Thymus (tissue), 11 donors: Measurements from ENCODE around the gene PCDHGB4. TPM values are rescaled to one million over a fixed set of nuclear protein-coding genes. Genes with fewer than 3 reads are reported as not detected.
A peak's percentile ranks its signal among the peaks of the same experiment; 100 is the strongest.
"Not testable (repeated sequence)": the region's sequence is repeated elsewhere in the genome, so short reads cannot be mapped to it uniquely, and the experiment has no call there.

Experiments
- DNase-seq, 9 donors: peaks; one replicate each; pipeline ENCODE4 v3.0.0-alpha.2; 2013; ENCODE audit warnings: low spot score in 9 of 9, low read depth in 6 of 9, missing footprints in 1 of 9
- H3K27ac ChIP-seq, 2 donors: one replicate each; pipeline ENCODE4 v1.5.1; 2013; ENCODE audit warnings: control low read depth in 1 of 2, low read depth in 1 of 2, low read length in 1 of 2, mild to moderate bottlenecking in 1 of 2, moderate library complexity in 1 of 2
- H3K27me3 ChIP-seq, 2 donors: one replicate each; pipeline ENCODE4 v1.5.1; 2013; ENCODE audit warnings: low read length in 1 of 2; ENCODE audit not compliant: control insufficient read depth in 2 of 2, insufficient read depth in 1 of 2
- H3K36me3 ChIP-seq, 2 donors: one replicate each; pipeline ENCODE4 v1.5.1; 2013; ENCODE audit warnings: low read length in 1 of 2, mild to moderate bottlenecking in 1 of 2, moderate library complexity in 1 of 2; ENCODE audit not compliant: control insufficient read depth in 2 of 2, insufficient read depth in 2 of 2
- H3K4me1 ChIP-seq, 2 donors: one replicate each; pipeline ENCODE4 v1.5.1; 2013; ENCODE audit warnings: low read length in 2 of 2; ENCODE audit not compliant: control insufficient read depth in 2 of 2, insufficient read depth in 2 of 2
- H3K4me3 ChIP-seq, 2 donors: one replicate each; pipeline ENCODE4 v1.5.1; 2013; ENCODE audit warnings: low read length in 2 of 2, control low read depth in 1 of 2, mild to moderate bottlenecking in 1 of 2
- H3K9me3 ChIP-seq, 2 donors: one replicate each; pipeline ENCODE4 v1.5.1; 2013; ENCODE audit warnings: low read length in 1 of 2, mild to moderate bottlenecking in 1 of 2; ENCODE audit not compliant: control insufficient read depth in 2 of 2, insufficient read depth in 1 of 2
- WGBS: extraction: QIAGEN DNeasy Blood & Tissue Kit; methylation state at CpG from one replicate; pipeline ENCODE4 v1.1.7; 2013; 5-methylcytosine and 5-hydroxymethylcytosine counted together
- polyA plus RNA-seq: library from polyadenylated mRNA; stranded (reverse); fragments of 200-250 nt; gene quantifications from one replicate; pipeline ENCODE4 v1.2.3, GENCODE V29; 2013
- total RNA-seq: library from RNA; stranded (reverse); fragments of 120-200 nt; gene quantifications from one replicate; pipeline ENCODE4 v1.2.4, GENCODE V29; 2013
- donor health status: healthy.

Gene PCDHGB4
- total and polyA plus RNA-seq, 2 donors = 1.0 to 1.6 TPM

- no peak for DNase-seq
- no peaks in the 10 kb centered on the region for H3K4me1 ChIP-seq
- H3K4me3 ChIP-seq = no peak overlapping the region
- WGBS = 37% methylated on average over 22 of the region's 22 CpGs
- H3K27me3 ChIP-seq = peaks cover 5 to 70% of the 10 kb centered on the region in 2 donors
- no peaks in the 10 kb centered on the region for H3K36me3 ChIP-seq
- H3K27ac ChIP-seq = no peak overlapping the region
- peaks cover 7 to 34% of the 10 kb centered on the region in 2 donors for H3K9me3 ChIP-seq
Observed at GRCh38 chr5:141403387-141403786, 15.9 kb downstream of the PCDHGB4 start.

GRCh38 chr5:141407790-141408505 is 20.4 kb downstream of the PCDHGB4 start, which contains the start of gene PCDHGB6:
Gene PCDHGB6 (plus strand): TSS chr5:141408021. CDS start chr5:141408203, 182 bp downstream.
- H3K27ac ChIP-seq, H3K36me3 ChIP-seq, H3K4me1 ChIP-seq: not testable (repeated sequence)
- Histone ChIP-seq H3K9me3 (peaks cover 13 to 32% of the 10 kb centered on the region in 2 donors), H3K4me3 (peak within 1 kb of the TSS in 1 of 2 donors; percentile 25), H3K27me3 (peaks cover 19 to 79% of the 10 kb centered on the region in 2 donors)
- peak in 1 of 9 donors; percentile 46 for DNase-seq
- WGBS = 17% methylated on average over 51 of the region's 51 CpGs

GRCh38 chr5:141409598-141410306 is 22.3 kb downstream of the PCDHGB4 start:
- Histone ChIP-seq H3K4me3 (no peak overlapping the region), H3K4me1 (peaks cover 0 to 4% of the 10 kb centered on the region in 2 donors), H3K27me3 (peaks cover 31 to 79% of the 10 kb centered on the region in 2 donors), H3K27ac (no peak overlapping the region), H3K9me3 (peaks cover 13 to 34% of the 10 kb centered on the region in 2 donors), H3K36me3 (no peaks in the 10 kb centered on the region)
- no peak for DNase-seq
- 35% methylated on average over 64 of the region's 64 CpGs for WGBS

GRCh38 chr5:141411575-141411974 is 24.1 kb downstream of the PCDHGB4 start:
- H3K27me3 ChIP-seq = peaks cover 38 to 89% of the 10 kb centered on the region in 2 donors

GRCh38 chr5:141412854-141413539 is 25.5 kb downstream of the PCDHGB4 start, which contains the start of gene PCDHGA10:
Gene PCDHGA10 (plus strand): TSS chr5:141412987. CDS start chr5:141413176, 189 bp downstream.
- Histone ChIP-seq H3K36me3 (no peaks in the 10 kb centered on the region), H3K4me3 (peak within 1 kb of the TSS; percentile 29 to 39), H3K27me3 (peaks cover 44 to 94% of the 10 kb centered on the region in 2 donors), H3K27ac (no peak within 1 kb of the TSS), H3K4me1 (peaks cover 0 to 4% of the 10 kb centered on the region in 2 donors), H3K9me3 (peaks cover 13 to 30% of the 10 kb centered on the region in 2 donors)
- DNase-seq = peak in 3 of 9 donors; percentile 32 to 67 (median 55)
- 12% methylated on average over 31 of the region's 31 CpGs for WGBS

More at GRCh38 chr5:141411575-141411974, 24.1 kb downstream of the PCDHGB4 start:
- H3K36me3 ChIP-seq = no peaks in the 10 kb centered on the region
- H3K4me1 ChIP-seq = peaks cover 0 to 4% of the 10 kb centered on the region in 2 donors
- no peak overlapping the region for H3K27ac ChIP-seq
- H3K9me3 ChIP-seq = peaks cover 13 to 34% of the 10 kb centered on the region in 2 donors
- no peak overlapping the region for H3K4me3 ChIP-seq
- 71% methylated on average over 3 of the region's 3 CpGs for WGBS
- no peak for DNase-seq

GRCh38 chr5:141413540-141414069 is 26.1 kb downstream of the PCDHGB4 start:
- Histone ChIP-seq H3K4me3 (peak overlapping the region; percentile 29 to 32), H3K27me3 (peaks cover 50 to 94% of the 10 kb centered on the region in 2 donors), H3K9me3 (peaks cover 14 to 29% of the 10 kb centered on the region in 2 donors), H3K36me3 (no peaks in the 10 kb centered on the region), H3K4me1 (peaks cover 0 to 4% of the 10 kb centered on the region in 2 donors), H3K27ac (no peak overlapping the region)
- DNase-seq = no peak
- WGBS = 16% methylated on average over 25 of the region's 25 CpGs

- not testable (repeated sequence) for H3K36me3 ChIP-seq, H3K4me1 ChIP-seq, H3K27ac ChIP-seq, DNase-seq, H3K4me3 ChIP-seq
- Histone ChIP-seq H3K27me3 (peaks cover 52 to 94% of the 10 kb centered on the region in 2 donors), H3K9me3 (peaks cover 14 to 31% of the 10 kb centered on the region in 2 donors)
- WGBS = 33% methylated on average over 46 of the region's 46 CpGs
Observed at GRCh38 chr5:141414548-141415274, 27.2 kb downstream of the PCDHGB4 start.

GRCh38 chr5:141415275-141415618 is 27.7 kb downstream of the PCDHGB4 start:
- peaks cover 48 to 94% of the 10 kb centered on the region in 2 donors for H3K27me3 ChIP-seq
- not testable (repeated sequence) for H3K4me3 ChIP-seq

More at GRCh38 chr5:141415275-141415618, 27.7 kb downstream of the PCDHGB4 start:
- not testable (repeated sequence) for H3K27ac ChIP-seq, H3K36me3 ChIP-seq, DNase-seq, H3K4me1 ChIP-seq
- WGBS = 28% methylated on average over 24 of the region's 24 CpGs
- H3K9me3 ChIP-seq = peaks cover 12 to 27% of the 10 kb centered on the region in 2 donors
